HepG2 (cell line): ENCODE measurements around the gene ARHGAP9.

ENCODE experiments used
- ARNTL ChIP-seq: sonication (generic); formaldehyde crosslinking; IDR thresholded peaks from 2 replicates; pipeline ENCODE4 v1.4.0; 2020; ENCODE audit warnings: mild to moderate bottlenecking, missing genetic modification reagents
- POLR2AphosphoS5 ChIP-seq: IDR thresholded peaks from 2 replicates; pipeline ENCODE4 v1.6.1; 2012; ENCODE audit warnings: low read depth, low read length
- TAF1 ChIP-seq: sonication (generic); formaldehyde crosslinking; IDR thresholded peaks from 2 replicates; pipeline ENCODE4 v1.4.0; 2020; ENCODE audit warnings: missing genetic modification reagents
- TARDBP ChIP-seq: sonication (generic); formaldehyde crosslinking; IDR thresholded peaks from 2 replicates; pipeline ENCODE4 v1.8.0; 2022; ENCODE audit warnings: mild to moderate bottlenecking, missing genetic modification reagents
- TF ChIP-seq, protein P1 (sequence below): sonication (generic); formaldehyde crosslinking; IDR thresholded peaks from 2 replicates; pipeline ENCODE4 v1.5.1; 2020; ENCODE audit warnings: mild to moderate bottlenecking, missing genetic modification reagents
- TF ChIP-seq, protein P2 (sequence below): sonication (generic); formaldehyde crosslinking; conservative IDR thresholded peaks from 2 replicates; pipeline ENCODE4 v1.4.0; 2020; ENCODE audit warnings: missing genetic modification reagents

DNA sequence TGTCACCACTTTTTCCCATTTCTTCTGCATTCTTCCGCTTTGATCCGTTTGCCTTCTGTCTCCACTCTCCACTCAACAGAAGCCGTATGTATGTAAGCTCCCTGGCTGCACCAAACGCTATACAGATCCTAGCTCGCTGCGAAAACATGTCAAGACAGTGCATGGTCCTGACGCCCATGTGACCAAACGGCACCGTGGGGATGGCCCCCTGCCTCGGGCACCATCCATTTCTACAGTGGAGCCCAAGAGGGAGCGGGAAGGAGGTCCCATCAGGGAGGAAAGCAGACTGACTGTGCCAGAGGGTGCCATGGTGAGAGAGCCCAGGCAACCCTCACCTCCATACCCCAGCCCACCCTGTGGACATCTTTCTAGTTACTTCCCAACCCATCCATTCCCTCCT, 11.8 kb downstream of the ARHGAP9 start:
- no peak for TF ChIP-seq TAF1 (CRISPR knock-in tag)
- TF ChIP-seq, protein P1, sequence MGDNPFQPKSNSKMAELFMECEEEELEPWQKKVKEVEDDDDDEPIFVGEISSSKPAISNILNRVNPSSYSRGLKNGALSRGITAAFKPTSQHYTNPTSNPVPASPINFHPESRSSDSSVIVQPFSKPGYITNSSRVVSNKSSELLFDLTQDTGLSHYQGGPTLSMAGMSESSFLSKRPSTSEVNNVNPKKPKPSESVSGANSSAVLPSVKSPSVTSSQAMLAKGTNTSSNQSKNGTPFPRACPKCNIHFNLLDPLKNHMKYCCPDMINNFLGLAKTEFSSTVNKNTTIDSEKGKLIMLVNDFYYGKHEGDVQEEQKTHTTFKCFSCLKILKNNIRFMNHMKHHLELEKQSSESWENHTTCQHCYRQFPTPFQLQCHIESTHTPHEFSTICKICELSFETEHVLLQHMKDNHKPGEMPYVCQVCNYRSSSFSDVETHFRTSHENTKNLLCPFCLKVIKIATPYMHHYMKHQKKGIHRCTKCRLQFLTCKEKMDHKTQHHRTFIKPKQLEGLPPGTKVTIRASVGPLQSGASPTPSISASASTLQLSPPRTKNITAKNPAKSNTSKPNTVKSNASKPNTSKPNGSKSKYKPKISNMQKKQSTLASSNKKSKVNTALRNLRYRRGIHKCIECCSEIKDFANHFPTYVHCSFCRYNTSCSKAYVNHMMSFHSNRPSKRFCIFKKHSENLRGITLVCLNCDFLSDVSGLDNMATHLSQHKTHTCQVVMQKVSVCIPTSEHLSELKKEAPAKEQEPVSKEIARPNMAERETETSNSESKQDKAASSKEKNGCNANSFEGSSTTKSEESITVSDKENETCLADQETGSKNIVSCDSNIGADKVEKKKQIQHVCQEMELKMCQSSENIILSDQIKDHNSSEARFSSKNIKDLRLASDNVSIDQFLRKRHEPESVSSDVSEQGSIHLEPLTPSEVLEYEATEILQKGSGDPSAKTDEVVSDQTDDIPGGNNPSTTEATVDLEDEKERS (CRISPR knock-in tag): no peak
- TF ChIP-seq, protein P2, sequence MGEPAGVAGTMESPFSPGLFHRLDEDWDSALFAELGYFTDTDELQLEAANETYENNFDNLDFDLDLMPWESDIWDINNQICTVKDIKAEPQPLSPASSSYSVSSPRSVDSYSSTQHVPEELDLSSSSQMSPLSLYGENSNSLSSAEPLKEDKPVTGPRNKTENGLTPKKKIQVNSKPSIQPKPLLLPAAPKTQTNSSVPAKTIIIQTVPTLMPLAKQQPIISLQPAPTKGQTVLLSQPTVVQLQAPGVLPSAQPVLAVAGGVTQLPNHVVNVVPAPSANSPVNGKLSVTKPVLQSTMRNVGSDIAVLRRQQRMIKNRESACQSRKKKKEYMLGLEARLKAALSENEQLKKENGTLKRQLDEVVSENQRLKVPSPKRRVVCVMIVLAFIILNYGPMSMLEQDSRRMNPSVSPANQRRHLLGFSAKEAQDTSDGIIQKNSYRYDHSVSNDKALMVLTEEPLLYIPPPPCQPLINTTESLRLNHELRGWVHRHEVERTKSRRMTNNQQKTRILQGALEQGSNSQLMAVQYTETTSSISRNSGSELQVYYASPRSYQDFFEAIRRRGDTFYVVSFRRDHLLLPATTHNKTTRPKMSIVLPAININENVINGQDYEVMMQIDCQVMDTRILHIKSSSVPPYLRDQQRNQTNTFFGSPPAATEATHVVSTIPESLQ (CRISPR knock-in tag): no peak
- no peak for TF ChIP-seq POLR2AphosphoS5
- no peak for TF ChIP-seq ARNTL (CRISPR knock-in tag)
- no peak for TF ChIP-seq TARDBP
